Esophagus squamous epithelium (tissue), 4 donors: ENCODE data around the gene CDKN2B-AS1.

Source experiments
- POLR2A ChIP-seq, 4 donors: fragments of 450-650 bp; IDR thresholded peaks; one replicate each; pipeline ENCODE4 v1.6.1; 2017; ENCODE audit warnings: antibody characterized with exemption in 4 of 4, mild to moderate bottlenecking in 4 of 4, moderate library complexity in 3 of 4
- TF ChIP-seq, protein P1 (sequence below), 6 experiments: fragments of 450-650 bp in 4 of 6; fragments of 200-600 bp in 2 of 6; sonication (generic) in 2 of 6; IDR thresholded peaks; one replicate each; pipeline ENCODE4 v1.5.1; 2016 to 2019; ENCODE audit warnings: antibody characterized with exemption in 6 of 6, mild to moderate bottlenecking in 4 of 6, moderate library complexity in 4 of 6

DNA sequence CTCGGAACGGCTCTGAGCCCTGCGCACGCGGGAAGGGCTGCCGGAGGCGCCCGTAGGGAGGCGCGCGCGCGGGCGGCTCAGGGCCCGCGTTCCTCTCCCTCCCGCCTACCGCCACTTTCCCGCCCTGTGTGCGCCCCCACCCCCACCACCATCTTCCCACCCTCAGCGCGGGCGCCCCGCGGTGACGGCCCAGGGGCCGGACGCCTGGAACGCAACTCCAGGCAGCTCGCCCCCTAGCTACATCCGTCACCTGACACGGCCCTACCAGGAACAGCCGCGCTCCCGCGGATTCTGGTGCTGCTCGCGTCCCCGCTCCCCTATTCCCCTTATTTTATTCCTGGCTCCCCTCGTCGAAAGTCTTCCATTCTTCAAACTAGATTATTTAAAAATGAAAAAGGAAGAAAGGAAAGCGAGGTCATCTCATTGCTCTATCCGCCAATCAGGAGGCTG, at the start of gene CDKN2B-AS1:
- TF ChIP-seq, protein P1, sequence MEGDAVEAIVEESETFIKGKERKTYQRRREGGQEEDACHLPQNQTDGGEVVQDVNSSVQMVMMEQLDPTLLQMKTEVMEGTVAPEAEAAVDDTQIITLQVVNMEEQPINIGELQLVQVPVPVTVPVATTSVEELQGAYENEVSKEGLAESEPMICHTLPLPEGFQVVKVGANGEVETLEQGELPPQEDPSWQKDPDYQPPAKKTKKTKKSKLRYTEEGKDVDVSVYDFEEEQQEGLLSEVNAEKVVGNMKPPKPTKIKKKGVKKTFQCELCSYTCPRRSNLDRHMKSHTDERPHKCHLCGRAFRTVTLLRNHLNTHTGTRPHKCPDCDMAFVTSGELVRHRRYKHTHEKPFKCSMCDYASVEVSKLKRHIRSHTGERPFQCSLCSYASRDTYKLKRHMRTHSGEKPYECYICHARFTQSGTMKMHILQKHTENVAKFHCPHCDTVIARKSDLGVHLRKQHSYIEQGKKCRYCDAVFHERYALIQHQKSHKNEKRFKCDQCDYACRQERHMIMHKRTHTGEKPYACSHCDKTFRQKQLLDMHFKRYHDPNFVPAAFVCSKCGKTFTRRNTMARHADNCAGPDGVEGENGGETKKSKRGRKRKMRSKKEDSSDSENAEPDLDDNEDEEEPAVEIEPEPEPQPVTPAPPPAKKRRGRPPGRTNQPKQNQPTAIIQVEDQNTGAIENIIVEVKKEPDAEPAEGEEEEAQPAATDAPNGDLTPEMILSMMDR (IDR thresholded peaks at IDR 0.05) = no peak
- no peak for TF ChIP-seq POLR2A (IDR thresholded peaks at IDR 0.05)
